Hepatocyte (in vitro differentiated cells): ENCODE measurements around the gene DUSP23.

Experiments
- EZH2 ChIP-seq: fragments of 200-600 bp; sonication (generic); IDR thresholded peaks from 2 replicates; pipeline ENCODE4 v1.6.1; 2016; ENCODE audit warnings: antibody characterized with exemption, mild to moderate bottlenecking, borderline replicate concordance
- TF ChIP-seq, protein P1 (sequence below): fragments of 200-600 bp; sonication (generic); IDR thresholded peaks from 2 replicates; pipeline ENCODE4 v1.5.1; 2016; ENCODE audit warnings: antibody characterized with exemption, mild to moderate bottlenecking; ENCODE audit not compliant: poor library complexity

DNA sequence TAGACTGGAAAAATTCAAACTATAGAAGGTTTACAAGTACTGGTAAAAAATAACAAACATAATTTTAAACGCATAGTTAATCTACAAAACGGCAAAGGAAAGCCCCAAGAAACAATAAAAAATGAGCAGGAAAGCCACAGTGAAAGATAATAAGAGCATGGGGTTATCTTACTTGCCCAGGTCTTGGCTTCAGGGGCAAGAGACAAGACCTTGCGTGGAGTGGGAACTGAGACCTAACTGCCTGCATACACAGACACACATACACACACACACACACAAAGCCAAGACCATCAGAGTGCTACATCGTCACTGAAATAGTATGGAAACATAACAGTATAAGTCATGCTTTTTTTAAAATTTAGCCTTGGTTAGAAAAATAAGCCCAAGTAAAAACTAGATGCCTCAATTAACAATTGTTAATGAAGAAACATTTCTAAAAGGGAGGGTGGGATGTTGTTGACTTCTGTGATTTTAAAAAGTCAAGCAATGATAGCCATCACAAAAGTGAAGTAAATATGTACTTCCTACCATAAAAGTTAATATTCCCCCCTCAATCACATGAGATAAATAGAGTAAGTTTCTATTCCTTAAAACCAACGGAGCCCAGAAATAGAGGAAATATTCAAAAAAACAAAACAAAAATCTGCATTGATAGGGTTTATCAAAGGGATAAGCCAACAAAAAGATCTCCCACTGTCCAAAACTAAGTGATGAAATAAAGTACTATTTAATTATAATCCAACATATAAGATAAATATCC is 36.9 kb upstream of the DUSP23 start:
- TF ChIP-seq EZH2: no peak
- TF ChIP-seq, protein P1, sequence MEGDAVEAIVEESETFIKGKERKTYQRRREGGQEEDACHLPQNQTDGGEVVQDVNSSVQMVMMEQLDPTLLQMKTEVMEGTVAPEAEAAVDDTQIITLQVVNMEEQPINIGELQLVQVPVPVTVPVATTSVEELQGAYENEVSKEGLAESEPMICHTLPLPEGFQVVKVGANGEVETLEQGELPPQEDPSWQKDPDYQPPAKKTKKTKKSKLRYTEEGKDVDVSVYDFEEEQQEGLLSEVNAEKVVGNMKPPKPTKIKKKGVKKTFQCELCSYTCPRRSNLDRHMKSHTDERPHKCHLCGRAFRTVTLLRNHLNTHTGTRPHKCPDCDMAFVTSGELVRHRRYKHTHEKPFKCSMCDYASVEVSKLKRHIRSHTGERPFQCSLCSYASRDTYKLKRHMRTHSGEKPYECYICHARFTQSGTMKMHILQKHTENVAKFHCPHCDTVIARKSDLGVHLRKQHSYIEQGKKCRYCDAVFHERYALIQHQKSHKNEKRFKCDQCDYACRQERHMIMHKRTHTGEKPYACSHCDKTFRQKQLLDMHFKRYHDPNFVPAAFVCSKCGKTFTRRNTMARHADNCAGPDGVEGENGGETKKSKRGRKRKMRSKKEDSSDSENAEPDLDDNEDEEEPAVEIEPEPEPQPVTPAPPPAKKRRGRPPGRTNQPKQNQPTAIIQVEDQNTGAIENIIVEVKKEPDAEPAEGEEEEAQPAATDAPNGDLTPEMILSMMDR: no peak
